Right kidney (tissue), 1 donor: ENCODE results near the gene LTBP1.
"Not testable (repeated sequence)": the region's sequence is repeated elsewhere in the genome, so short reads cannot be mapped to it uniquely, and the experiment has no call there.

Source experiments
- DNase-seq: peaks from one replicate; pipeline ENCODE4 v3.0.0-alpha.2; 2016

LTBP1 gene

GRCh38 chr2:33042819-33043218, 96.1 kb downstream of the LTBP1 start:
- no peak for DNase-seq

DNA sequence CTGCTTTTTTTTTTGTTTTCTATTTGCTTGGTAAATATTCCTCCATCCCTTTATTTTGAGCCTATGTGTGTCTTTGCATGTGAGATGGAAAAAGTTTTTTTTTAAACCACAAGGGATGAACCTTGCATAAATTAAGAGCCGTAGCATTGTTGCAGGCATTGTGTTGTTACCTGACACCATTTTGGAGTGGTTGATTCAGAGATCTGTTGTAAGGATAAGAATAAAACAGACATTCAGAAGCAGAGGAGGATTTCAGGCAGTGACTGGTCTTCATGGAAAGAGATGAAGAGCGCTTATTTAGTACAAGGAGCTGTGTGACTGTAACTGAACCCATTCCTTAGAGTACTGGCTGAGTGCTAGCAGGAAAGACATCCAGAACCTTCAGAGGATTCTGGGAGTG, 101.2 kb downstream of the LTBP1 start:
- no peak for DNase-seq

- DNase-seq = no peak
These were observed 105.0 kb downstream of the LTBP1 start for GRCh38 chr2:33051586-33052360.

- no peak for DNase-seq
These were observed 105.6 kb downstream of the LTBP1 start for GRCh38 chr2:33052361-33052735.

- not testable (repeated sequence) for DNase-seq
These were observed 106.0 kb downstream of the LTBP1 start for GRCh38 chr2:33052795-33053194.

DNA sequence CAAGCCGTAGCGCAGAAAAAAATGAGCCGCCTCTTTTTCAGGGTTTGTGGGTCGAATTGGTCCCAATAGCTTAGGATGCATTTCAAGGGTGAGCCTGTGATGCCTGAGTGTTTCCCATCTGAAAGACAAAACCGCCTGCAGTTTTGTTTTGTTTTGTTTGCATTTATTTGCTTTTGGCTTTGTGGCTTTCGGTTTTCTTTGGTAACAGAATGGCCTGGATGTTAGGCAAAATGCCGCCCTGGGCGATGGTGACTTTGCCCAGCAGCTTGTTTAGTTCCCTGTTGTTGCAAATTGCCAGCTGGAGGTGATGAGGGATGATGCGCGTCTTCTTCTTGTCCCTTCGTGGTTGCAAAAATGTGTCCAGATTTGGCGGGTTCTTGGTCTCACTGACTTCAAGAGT, 109.4 kb downstream of the LTBP1 start:
- no peak for DNase-seq

GRCh38 chr2:33057307-33058028, 110.7 kb downstream of the LTBP1 start:
- peak; percentile 30 for DNase-seq

DNA sequence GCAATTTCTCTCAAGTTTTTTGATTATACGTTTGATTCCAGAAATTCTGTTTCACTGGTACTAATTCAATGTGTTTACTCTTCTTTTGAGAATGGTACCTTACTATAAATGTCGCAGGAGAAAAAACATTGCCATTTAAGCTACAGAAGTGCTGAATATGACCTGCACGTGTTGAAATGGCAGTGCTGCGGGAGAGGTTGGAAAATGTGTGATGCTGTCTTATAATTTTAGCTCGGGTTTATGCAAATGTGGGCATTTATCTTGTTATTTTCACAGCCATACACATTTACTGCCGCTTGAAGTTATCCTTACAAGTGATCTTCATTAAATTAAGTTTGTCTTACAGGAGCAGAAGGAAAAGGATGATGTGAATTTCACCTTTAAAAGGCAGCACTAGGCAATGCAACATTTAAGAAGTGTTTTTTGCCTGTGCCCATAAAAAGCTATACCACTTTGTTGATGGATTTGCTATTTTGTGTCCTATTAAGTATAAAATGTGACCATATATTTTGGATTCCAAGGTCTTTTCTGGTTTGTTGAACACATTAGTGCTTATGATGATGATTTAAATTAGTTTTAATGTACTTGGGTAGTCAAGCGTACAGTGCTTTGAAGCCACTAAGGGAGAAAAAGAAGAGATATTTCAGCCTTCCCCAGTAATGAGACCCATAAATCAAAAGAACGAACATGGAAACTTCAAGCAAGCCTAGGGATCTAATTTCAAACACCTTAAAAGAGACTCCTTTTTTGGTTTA, 112.1 kb downstream of the LTBP1 start:
- DNase-seq = peak; percentile 44

GRCh38 chr2:33059471-33060156, 112.9 kb downstream of the LTBP1 start:
- DNase-seq = peak; percentile 27

DNA sequence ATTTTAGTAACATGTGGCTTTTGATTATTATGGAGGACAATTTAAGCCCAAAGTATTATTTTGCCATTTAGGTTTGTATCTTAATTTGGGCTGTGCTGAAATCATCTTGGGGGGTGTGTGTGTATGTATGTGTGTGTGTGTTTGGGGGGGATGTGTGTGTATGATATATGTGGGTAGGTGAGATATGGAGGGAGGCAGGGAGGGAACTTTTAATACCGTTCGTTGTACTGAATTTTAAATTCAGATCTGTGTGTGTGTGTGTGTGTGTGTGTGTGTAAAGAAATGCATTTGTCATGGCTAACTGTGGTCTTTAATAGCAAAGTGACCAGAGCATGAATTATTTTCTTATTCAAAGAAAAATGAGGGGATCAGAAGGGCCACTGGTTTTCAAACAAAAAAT, 113.7 kb downstream of the LTBP1 start:
- no peak for DNase-seq

DNA sequence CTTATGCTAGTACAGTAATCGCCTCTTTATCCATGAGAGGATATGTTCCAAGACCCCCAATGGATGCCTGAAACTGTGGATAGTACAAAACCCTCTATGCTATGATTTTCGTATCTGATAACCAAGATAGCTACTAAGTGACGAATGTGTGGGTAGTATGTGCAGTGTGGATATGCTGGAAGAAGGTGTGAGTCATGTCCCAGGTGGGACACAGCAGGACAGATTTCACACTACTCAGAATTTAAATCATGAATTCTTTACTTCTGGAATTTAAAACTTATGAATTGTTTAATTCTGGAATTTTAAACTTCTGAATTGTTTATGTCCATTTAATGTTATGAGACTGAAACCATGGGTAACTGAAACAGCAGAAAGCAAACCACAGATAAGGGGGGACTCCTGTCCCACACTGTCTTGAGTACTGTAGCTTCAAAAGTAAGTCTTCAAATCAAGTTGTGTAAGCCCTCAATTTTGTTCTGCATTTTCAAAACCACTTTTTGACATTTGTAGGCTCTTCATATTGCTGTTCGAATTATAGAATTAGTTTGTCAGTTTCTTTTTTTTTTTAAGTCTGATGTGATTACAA, 116.0 kb downstream of the LTBP1 start:
- DNase-seq = no peak

- DNase-seq = no peak
These were observed 117.6 kb downstream of the LTBP1 start for GRCh38 chr2:33064349-33064801.

DNA sequence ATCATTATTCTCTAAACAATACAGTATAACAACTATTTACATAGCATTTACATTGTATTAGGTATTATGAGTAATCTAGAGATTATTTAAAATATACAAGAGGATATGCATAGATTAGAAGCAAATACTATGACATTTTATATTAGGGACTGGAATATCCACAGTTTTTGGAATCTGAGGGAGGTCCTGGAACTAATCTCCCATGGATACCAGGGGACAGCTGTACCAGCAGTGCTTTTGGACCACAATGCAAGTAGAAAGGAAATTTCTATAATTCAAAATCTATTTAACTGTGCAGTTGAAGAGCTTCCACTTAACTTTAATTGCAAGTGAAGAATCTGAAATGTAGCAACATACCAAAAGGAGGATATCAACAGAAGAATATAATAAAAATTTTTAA, 120.8 kb downstream of the LTBP1 start:
- no peak for DNase-seq

- no peak for DNase-seq
These were observed 121.5 kb downstream of the LTBP1 start for GRCh38 chr2:33068261-33068660.

DNA sequence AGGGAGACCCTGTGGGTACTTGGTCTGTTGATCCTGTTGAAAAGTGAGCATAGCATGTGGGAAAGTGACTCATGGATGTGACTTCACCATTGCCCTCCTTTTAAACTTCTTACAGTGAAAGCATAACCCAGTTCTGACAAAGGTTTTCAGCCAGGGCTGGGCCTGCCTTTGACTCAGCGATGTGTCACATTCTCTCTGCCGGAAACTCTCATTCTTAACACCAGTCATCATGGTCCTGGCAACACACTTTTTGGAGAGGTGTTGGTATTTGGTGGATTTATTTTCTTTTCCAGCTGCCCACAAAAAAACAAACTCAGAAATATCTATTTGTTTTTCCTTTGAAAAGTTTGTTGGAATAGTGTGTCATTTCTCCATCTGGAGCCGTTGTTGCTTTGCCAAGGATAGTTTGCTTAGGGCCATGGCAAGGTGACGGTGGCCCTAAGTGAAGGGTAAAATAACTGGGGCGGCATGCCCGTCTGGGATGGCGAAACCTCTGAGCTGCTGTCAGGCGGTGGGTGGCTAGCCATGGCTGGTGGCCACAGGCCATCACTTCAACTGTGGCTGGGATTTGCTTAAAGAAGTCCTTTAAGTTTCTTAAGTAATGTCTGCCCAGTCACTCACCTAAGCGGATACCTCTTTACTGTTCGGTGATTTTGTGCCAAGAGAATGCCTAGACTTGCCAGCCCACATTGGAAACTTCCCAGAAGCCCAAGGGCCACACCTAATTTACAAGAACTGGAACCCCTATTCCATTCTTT, 123.3 kb downstream of the LTBP1 start:
- DNase-seq = no peak

- DNase-seq = no peak
These were observed 124.8 kb downstream of the LTBP1 start for GRCh38 chr2:33071591-33071990.

- no peak for DNase-seq
These were observed 125.9 kb downstream of the LTBP1 start for GRCh38 chr2:33072614-33073013.

GRCh38 chr2:33073018-33073417, 126.3 kb downstream of the LTBP1 start:
- DNase-seq = no peak

DNA sequence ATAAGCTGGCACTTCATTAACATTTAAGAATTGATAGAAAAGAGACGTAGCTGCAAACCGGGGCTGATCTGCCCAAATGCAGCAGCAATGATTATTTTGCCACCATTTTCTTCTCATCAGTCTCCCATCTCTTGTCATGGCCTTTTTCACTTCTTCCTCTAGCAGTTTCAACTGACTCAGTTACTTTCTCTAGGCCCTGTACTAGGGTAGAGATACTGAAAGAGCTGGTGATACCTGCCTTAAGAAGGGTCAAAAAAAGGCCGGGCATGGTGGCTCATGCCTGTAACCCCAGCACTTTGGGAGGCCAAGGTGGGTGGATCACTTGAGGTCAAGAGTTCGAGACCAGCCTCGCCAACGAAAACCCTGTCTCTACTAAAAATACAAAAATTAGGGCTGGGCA, 127.4 kb downstream of the LTBP1 start:
- DNase-seq = no peak

GRCh38 chr2:33077311-33077710, 130.6 kb downstream of the LTBP1 start:
- DNase-seq = no peak

DNA sequence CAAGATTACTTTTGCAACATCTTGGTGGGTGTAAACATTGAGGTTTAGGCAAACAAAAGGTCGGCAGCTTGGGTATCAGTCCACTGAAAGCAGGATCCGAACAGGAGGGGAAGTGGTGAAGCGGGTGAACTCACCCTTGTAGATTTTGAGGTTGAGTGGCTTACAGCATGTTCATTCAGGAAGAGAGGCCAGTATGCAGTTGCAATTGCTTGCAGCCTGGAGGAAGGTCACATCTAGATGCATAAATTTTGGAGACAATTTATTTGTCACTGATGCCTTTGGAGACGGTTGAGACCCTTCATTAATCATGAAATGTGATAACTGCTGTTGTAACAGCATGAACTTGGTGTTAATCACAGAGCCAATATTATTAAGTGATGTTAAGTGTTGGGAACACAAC, 131.1 kb downstream of the LTBP1 start:
- DNase-seq = no peak
